HG02571 (cell line): ENCODE data around the gene CD99.
"Not testable (repeated sequence)": the region's sequence is repeated elsewhere in the genome, so short reads cannot be mapped to it uniquely, and the experiment has no call there.

Experiments used
- ATAC-seq: cut with Tn5 transposase; IDR thresholded peaks from one replicate; pipeline ENCODE4 v1.9.1; 2021; ENCODE audit warnings: mild to moderate bottlenecking, moderate library complexity; ENCODE audit not compliant: unreplicated experiment

The CD99 gene

DNA sequence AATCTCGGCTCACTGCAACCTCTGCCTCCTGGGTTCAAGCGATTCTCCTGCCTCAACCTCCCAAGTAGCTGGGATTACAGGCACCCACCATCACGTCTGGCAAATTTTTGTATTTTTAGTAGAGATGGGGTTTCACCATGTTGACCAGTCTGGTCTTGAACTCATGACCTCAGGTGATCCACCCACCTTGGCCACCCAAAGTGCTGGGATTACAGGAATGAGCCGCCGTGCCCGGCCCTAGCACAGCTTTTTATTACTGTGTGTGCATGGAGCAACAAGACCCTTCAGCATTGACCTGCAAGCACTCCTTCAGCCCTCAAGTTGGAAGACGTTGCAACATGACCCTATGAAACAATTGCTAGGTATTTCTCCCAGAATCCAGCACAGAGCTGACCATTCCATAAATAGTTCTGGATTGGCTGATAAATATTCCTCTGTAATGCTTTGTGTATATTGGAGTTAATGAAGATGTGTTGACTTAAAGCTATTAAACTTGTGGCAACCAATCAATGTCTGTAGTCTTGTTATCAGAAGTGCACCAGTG lies 15.4 kb upstream of the CD99 start:
- ATAC-seq: not testable (repeated sequence)

DNA sequence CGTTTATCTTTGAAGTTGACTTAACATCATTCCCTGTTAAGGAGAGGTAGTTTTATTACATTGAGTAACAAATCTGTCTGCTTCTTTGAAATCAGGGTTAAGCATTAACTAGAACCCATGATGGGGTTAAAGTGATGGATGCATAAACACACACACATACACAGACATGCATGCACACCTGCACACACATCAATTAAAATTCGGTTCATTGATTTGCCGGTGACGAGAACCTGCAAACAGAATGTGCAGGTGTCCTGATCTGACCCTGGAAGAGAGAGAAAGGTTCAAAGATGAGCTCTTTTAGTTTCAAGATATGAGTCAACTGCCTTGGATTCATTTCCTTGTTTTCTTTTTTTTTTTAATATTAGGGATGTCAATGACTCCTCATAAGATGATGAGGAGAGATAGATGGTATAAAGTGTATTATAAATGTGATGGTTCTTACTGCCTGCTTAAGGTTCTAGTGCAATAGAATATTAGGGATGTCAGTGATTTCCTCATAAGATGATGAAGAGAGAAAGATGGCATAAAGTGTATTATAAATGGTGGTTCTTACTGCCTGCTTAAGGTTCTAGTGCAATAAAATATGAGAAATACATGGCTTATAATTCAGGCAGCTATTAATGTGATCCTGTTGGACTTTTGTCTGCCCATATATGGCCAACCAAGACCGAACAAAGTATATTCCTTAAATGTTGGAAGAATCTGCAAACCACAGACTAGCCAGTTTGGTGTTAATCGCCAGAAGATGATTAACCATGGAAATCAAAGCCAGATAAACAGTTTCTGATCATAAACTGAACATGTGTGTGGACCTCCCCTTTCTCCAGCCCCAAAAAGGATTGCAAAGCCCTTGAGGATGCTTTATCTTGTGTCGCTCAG lies 14.1 kb upstream of the CD99 start:
- ATAC-seq: no peak

DNA sequence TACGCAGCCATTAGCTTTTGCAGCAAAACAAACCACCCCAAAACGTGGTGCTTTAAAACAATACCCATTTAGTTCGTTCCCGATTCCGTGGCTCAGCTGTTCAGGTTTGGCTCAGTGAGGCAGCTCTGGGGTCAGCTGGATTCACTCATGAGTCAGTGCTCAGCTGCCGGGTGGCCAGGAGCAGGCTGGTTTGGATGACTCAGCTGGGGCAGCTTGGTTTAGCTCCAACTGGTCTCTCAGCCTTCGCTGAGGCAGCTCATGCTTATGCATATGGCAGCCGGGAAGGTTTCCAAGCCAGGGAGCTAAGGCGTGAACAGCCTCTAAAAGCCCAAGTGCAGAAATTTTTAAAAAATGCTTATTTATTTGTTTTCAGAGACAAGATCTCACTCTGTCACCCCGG lies 13.3 kb upstream of the CD99 start:
- no peak for ATAC-seq

DNA sequence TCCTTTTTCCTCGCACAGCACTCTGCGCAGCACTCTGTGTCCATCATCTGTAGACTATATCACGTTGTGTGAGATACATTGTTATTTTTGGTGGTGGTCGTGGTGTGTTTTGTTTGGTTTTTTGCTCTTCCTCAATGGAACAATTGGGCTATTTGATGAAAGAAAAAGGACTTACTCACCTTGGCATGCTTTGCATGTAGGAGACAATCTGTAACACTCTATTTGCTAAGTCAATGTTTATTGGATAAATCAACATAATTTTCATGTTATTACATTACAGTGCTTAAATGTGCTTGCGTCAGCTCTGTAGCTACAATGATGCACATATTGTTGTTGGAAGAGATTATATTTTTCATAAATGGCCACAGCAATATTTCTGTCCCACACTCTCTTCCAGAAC lies 12.5 kb upstream of the CD99 start:
- no peak for ATAC-seq

DNA sequence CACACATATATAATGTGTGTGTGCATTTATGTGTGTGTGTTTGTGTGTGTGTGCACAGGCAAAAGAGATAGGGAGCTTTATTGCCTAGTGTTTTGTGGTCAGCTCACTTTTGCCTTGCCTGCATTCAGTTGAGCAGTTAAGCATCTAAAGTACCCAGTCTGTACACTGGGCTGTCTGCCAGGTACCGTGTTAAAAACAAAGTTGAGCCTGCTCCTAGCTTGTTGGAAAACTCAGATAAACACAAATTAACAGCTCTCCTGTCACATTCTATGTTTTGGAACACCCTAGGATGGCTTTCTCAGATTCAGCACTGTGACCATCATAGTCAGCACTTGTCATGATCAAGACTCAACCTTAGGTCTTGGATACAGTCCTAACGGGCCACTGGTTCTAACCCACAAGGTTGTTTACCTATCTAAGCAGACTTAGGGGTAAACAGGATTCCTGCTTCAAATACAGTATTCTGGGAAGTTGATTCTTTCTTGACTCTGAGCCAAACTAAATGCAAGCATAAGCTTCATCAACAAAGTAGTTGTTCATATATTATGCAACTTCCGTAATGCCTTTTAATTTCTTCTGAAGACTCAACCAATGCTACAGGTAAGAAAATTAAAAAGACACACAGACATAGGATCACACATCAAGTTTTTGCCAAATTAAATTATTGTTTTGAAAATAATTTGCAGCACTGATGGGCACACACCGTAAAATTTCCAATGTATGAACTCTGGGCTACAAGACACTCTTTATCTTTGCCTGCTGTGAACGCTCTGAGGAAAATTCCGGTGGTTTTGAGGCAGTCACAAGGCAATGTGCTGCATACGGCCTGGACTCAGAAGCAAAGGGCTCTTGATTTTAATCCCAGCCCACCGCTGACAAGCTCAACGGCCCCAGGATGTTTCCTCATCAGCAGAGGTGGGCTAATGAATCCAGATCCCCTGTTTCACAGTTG lies 11.3 kb upstream of the CD99 start:
- ATAC-seq: no peak

DNA sequence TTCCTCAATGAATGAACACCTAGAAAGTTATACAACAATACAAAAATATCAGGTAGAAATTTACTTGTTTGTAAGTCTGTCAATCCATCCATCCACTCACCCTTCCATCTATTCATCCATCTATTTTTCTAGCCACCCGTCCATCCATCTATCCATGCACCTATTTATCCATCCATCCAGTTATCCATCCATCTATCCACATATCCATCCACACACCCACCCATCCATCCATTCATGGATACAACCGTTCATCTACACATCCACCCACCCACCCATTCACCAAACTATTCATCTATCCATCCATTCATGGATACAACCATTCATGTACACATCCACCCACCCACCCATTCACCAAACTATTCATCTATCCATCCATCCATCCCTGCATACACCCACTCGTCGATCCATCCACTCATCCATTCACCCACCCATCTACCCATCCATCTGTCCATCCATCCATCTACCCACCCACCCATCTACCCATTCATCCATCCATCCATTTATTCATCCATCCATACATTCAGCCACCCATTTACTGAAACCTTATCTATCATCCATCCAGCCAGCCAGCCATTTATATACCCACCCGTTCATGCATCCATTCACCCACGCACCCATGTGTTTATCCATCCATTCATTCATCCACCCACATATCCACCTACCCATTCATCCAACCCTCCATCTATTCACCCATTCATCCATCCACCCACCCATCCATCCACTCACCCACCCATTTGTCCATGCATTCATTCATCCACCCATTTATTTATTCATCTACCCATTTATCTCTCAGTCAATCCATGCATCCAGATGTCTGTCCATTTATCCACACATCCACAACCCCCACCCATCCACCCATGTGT lies 10.4 kb upstream of the CD99 start:
- ATAC-seq: no peak

DNA sequence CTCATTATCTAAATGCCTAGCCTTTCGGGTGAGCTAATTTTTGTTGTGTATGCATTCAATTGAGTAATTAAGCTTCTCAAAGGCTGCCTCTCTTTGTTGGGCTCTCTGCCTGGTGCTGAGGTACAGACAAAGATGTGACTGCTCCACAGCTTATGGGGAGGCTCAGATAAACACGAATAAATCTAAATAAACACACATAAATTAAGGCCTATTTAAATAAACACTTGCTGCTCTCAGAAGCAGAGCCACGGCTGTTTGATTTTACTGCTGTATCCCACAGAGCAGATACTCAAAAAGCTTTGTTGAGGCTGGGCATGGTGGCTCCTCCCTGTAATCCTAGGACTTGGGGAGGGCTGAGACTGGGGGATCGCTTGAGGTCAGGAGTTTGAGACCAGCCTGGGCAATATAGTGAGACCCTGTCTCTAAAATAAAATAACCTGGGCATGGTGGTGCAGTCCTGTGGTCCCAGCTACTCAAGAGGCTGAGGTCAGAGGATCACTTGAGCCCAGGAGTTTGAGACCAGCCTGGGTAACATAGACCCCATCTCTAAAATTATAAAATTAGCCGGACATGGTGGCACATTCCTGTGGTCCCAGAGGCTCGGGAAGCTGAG lies 8.4 kb upstream of the CD99 start:
- ATAC-seq: no peak

DNA sequence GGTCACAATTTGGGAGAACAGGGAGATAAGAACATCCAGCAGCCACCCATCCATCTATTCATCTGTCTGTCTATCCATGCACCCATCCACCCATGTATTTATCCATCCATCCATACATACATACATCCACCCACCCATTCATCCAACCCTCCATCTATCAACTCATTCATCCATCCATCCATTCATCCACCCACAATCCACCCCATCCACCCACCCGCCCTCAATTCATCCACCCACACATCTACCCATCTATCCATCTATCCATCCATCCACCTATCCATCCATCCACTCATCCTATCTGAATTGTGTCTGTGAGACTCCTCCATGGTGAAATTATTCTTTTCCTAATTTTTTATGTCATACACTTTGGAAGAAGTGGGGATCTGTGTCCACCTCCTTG lies 6.8 kb upstream of the CD99 start:
- ATAC-seq: no peak

DNA sequence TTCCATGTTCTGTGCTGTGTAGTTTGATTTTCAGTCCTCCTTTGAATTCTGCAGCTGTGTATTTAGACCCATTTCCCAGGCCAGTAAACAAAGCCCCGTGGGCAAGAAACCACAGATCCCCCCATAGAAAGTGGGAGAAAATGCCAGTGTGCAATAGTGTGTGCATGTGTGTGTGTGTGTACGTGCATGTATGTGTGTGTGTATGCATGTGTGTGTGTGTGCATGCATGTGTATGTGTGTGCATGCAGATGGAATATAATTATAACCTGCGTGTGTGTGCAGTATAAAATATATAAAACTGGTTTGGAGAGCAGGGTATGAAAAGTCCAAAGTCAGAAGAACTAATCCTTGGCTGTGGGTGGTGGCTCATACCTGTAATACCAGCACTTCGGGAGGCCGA lies 5.2 kb upstream of the CD99 start:
- ATAC-seq: no peak

DNA sequence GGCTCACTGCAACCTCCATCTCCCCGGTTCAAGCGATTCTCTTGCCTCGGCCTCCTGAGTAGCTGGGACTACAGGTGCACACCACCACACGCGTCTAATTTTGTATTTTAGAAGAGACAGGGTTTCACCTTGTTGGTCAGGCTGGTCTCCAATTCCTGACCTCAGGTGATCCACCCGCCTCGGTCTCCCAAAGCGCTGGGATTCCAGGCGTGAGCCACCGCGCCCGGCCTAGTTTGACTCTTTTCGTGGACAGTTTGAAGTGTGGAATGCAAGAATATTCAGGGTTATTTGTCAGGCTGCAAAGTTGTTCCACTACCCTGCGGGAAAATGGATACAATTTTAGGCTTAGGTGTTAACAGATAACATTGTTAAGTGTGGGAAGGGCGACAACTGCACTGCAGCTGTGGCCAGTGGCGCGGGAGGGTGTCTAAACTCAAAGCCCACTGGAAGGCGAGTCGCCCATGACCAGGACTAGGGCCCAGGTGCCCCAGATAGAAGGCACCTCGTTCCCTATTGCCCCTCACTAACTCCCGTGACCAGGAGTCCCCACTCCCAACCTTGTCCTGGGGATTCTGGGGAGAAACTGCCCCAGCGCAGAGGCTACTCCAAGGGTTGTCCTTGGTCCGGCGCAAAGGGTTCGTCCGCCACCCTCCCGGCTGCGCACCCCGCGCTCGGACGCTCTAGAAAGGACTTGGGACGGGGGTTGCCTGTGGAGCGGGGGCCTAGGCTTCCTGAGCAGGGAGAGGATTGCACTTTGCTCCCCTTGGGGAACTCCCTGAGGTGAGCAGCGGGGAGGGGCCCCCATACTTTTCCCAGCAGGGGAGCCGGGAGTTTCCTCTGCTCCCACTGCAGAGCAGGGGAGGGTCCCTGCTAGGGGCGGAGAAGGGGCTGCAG lies 1.1 kb upstream of the CD99 start:
- ATAC-seq: no peak

DNA sequence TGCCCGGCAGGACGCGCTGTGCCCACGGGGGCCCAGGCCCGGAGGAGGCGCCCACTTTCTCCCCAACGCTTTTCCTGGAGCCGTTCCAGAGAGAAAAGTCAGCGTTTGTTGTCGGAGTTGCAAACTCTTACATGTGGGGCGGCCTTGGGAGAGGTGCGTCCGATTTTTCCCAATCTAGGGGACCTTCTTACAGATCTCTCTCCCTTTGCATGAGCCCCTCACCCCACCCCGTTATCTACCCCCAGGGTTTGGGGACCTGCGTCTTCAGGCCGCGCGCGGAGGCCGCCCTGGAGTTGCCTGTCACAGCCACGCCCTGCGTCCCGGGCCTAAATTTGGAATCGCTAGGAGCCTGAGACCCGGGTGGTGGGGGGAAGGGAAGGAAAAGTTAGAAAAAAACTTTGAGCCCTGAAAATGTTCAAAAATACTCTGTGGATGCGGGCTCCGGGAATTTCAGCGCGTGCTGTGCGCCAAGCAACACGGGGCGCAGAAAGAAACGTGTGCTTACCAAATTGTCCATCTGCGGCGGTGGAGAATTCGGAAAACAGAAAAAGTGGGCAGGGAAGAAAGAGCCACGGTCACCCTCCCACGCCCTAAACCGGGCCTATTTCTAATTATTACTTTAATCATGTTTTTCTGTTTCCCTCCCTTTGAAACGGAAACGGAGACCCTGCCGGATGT lies 587 bp downstream of the CD99 start:
- ATAC-seq: no peak

DNA sequence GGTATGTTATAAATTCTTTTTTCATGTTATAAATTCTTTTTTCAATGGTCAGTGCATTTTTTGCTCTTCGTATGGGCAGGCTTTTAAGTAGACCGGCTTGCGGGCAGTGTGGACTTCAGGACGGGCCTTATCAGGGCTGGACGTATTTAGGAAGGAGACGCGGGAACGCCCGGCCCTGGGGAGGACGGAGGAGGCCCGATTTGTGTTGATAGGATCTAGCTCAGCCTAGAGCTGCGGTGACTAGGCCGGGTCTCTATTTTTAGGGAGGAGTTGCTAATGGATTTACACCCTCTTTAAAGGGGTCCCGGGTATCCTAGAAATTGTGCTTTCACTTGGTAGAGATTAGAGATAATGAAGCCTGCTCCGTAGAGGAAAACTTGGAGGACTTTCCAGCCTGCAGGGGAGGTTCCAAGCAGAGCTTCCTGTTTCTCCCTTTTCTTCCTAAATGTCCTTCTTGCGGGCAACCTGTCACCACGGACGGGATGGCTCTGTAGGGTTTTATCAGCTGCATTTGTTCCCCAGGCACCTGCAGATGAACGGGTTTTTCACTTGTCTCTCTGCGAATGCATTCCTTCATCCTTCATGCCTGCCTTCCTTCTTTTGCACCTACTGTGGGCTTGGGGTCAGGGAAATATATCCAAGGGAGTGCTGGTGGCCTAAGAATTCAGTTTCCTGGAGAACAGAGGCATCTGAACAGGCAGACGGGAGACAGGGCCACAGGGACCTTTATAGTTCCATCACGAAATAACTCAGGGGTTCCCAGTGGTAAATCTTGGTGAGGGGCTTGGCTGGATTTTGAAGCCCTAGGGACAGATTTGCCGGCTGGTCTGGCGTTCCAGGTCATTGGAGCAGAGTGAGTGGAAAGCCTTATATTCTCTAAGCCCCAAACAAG lies 1.4 kb downstream of the CD99 start:
- no peak for ATAC-seq

DNA sequence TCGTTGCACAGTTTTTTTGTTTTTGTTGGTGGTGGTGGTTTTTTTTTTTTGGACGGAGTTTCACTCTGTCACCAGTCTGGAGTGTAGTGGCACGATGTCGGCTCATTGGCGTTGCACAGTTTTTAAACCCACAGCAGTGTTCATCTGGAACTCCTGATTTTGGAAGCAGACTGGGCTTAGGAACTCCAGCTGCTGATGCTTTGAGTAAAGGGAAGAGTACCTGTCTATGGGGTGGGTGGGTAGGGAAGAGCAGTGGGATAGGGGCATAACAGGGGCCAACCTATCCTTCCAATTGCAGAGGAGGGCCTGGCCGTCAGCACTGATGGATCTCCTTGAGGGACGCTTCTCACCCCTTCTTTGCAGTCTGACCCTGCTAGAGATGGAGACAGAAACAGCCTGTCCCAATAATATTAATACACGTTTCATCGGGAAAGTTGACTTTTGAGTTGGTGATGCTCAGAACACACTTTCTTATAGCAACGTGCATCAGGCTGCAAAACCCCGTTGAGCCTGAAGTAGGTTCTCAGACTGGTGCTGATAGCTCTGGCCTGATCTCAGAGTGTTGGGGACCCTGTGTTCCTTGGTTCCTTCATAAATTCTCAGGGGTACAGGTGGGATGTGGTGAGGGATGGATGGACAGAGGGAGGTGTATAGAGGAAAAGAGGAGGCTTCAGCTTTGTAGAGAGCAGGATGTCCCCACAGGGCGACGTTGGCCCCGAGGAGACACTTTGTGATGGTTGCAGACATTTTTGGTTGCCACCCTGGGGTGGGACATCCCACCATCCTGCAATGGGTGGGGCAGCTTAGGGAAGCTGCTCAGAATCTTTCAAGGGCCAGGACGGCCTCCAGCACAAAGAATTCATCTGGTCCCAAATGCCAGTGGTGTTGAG lies 2.3 kb downstream of the CD99 start:
- ATAC-seq: no peak

DNA sequence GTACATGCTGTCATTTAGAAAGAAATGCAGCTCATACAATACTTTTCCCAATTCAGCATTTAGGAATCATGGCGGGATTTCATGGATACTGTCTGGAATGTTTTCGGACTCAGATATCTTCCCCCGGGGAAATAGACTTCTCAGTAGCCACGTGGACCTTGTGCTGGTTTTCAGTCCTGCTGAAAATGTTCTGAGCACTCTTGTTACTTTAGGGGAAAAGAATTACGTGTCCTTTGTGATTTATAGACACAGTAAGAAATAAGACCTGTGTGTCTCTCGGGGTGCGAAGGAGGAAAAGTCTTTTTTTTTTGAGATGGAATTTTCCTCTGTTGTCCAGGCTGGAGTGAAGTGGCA lies 3.8 kb downstream of the CD99 start:
- no peak for ATAC-seq

DNA sequence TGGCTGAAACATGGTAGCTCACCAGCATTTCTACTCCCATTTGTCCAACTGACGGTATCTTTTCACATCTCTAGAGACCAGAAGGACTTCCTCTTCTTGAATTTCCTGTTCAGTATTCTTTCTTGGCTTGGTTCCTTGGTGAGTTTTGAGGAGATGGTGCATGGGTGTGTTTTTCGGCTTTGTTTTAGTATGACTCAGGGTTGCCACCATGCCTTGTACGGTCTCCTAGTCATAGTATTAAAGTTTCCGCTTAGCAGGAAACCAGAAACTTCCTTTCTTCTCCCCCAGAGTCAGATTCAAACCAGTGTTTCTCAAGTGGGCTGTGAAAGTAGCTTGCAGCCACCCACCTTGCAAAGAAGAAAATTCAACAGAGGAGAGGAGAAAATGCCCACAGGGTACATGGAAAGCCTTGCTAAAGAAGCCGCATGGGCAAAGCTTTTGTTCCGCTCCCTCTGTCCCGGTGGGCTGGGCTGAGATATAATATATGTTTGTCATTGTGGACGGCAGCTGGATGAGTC lies 5.7 kb downstream of the CD99 start:
- ATAC-seq: peak; percentile 83

DNA sequence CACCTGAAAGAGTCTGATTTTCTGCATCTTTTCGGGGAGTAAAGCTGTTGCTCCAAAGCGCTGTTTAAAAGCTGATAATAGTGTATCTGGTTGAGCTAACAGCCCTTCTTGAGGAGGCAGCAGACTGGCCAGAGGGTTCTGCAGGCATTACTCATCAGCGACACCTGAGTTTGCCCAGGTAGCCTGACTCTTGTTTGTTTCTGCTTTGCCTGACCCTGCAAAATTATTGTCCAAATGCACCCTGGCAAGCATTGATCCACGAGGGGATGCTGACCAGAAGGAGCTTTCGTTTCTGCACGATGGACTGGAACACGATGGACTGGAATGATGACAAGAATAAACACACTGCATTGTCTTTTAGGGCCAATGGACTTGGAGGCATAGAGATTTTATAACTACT lies 6.2 kb downstream of the CD99 start:
- ATAC-seq: no peak
